Esophagus muscularis mucosa (tissue), 4 donors: ENCODE measurements around the gene BAZ2B. TPM values are rescaled to one million over a fixed set of nuclear protein-coding genes. Genes with fewer than 3 reads are reported as not detected.

Source experiments
- DNase-seq: peaks from one replicate; pipeline ENCODE4 v3.0.0-alpha.2; 2017; ENCODE audit errors: extremely low spot score
- H3K27ac ChIP-seq, 4 donors: fragments of 200-600 bp; sonication (generic); replicated peaks in 1 of 4; 1 replicate in 3 of 4; 2 replicates in 1 of 4; pipeline ENCODE4 v1.5.1; 2016 to 2019; ENCODE audit warnings: mild to moderate bottlenecking in 1 of 4
- H3K27me3 ChIP-seq, 4 donors: fragments of 200-600 bp; sonication (generic); one replicate each; pipeline versions ENCODE4 v1.5.1 to v1.6.0; 2016 to 2019
- H3K36me3 ChIP-seq, 4 donors: fragments of 200-600 bp; sonication (generic); one replicate each; pipeline ENCODE4 v1.5.1; 2016 to 2019
- H3K4me1 ChIP-seq, 4 donors: fragments of 200-600 bp; sonication (generic); one replicate each; pipeline ENCODE4 v1.5.1; 2016 to 2019
- H3K4me3 ChIP-seq, 4 donors: fragments of 200-600 bp; sonication (generic); 1 replicate in 2 of 4; 2 replicates in 2 of 4; pipeline ENCODE4 v1.5.1; 2016 to 2019; ENCODE audit warnings: mild to moderate bottlenecking in 4 of 4, moderate library complexity in 1 of 4
- H3K9me3 ChIP-seq, 4 donors: fragments of 200-600 bp; sonication (generic); 1 replicate in 3 of 4; 2 replicates in 1 of 4; pipeline ENCODE4 v1.5.1; 2016 to 2019
- CTCF ChIP-seq, 3 experiments: fragments of 200-600 bp in 2 of 3; fragments of 450-650 bp in 1 of 3; sonication (generic) in 2 of 3; IDR thresholded peaks; one replicate each; pipeline ENCODE4 v1.5.1; 2017 to 2019; ENCODE audit warnings: antibody characterized with exemption in 3 of 3, mild to moderate bottlenecking in 2 of 3, moderate library complexity in 1 of 3
- EP300 ChIP-seq: sonication (generic); formaldehyde crosslinking; IDR thresholded peaks from one replicate; pipeline ENCODE4 v1.6.1; 2017; ENCODE audit warnings: antibody characterized with exemption
- POLR2A ChIP-seq: fragments of 450-650 bp; IDR thresholded peaks from one replicate; pipeline ENCODE4 v1.6.1; 2017; ENCODE audit warnings: antibody characterized with exemption, moderate library complexity, mild to moderate bottlenecking, low read depth
- POLR2AphosphoS5 ChIP-seq, 2 donors: sonication (generic); formaldehyde crosslinking; IDR thresholded peaks; one replicate each; pipeline ENCODE4 v1.6.1; 2017; ENCODE audit warnings: antibody characterized with exemption in 2 of 2
- WGBS: methylation state at CpG from one replicate; pipeline ENCODE4 v1.1.5; 2018; 5-methylcytosine and 5-hydroxymethylcytosine counted together
- intact Hi-C: fragments of 100-400 bp; cut with DNase I; formaldehyde crosslinking; loops from one replicate; pipeline ENCODE4 v1.15.1; 2023
- total RNA-seq, 4 donors: library from RNA; depleted of rRNA; stranded (reverse); fragments of >200 nt; gene quantifications; one replicate each; pipeline versions ENCODE4 v1.1.0 to v1.2.1, GENCODE V29; 2016

Gene BAZ2B
- total RNA-seq, 4 donors from 2014 or later = 76.3 to 97.2 (median 91.0) TPM

- H3K9me3 ChIP-seq = peaks cover 0 to 11% (median 7%) of the 10 kb centered on the region in 4 donors
- peaks cover 0 to 12% (median 0%) of the 10 kb centered on the region in 4 donors for H3K4me1 ChIP-seq
- intact Hi-C loops = no loop called here
- DNase-seq = no peak
- peaks cover 5 to 7% (median 6%) of the 10 kb centered on the region in 4 donors for H3K36me3 ChIP-seq
- no peak overlapping the region for H3K4me3 ChIP-seq
- 62% methylated on average over 3 of the region's 3 CpGs for WGBS
- no peak overlapping the region for H3K27ac ChIP-seq
- H3K27me3 ChIP-seq = no peaks in the 10 kb centered on the region
- TF ChIP-seq CTCF (IDR thresholded peaks at IDR 0.05) (no peak), POLR2A (no peak), POLR2AphosphoS5 (IDR thresholded peaks at IDR 0.05) (no peak)
Measured at GRCh38 chr2:159546716-159547430, 69.5 kb downstream of the BAZ2B start.

- no peaks in the 10 kb centered on the region for H3K27me3 ChIP-seq
- no peak overlapping the region for H3K4me3 ChIP-seq
- intact Hi-C loops = no loop called here
- H3K4me1 ChIP-seq = peaks cover 0 to 12% (median 0%) of the 10 kb centered on the region in 4 donors
- DNase-seq = no peak
- TF ChIP-seq CTCF (IDR thresholded peaks at IDR 0.05) = no peak
- no peak for TF ChIP-seq POLR2AphosphoS5 (IDR thresholded peaks at IDR 0.05)
- WGBS = 91% methylated on average over 9 of the region's 9 CpGs
- no peak overlapping the region for H3K27ac ChIP-seq
- H3K9me3 ChIP-seq = peaks cover 0 to 15% (median 10%) of the 10 kb centered on the region in 4 donors
- peaks cover 5 to 14% (median 8%) of the 10 kb centered on the region in 4 donors for H3K36me3 ChIP-seq
Measured at GRCh38 chr2:159546039-159546438, 70.3 kb downstream of the BAZ2B start.

DNA sequence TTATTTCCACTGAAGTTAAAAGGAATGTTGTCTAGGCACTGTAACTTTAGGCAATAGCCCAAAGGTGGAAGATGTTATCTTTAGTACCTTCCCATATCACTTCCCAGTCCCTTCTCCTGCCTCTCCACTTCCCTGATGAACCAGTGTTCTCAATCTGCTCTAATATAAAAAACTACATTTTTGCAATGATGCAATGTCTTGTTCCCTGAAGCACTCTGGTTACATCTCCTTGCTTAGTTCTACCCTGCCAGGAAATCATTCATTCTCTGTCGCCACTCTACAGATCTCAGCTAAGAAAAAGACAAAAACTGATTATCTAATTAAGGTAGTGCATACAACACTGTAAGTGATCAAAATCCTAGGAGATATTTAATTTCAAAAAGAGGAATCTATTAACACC is 71.3 kb downstream of the BAZ2B start:
- H3K9me3 ChIP-seq = peaks cover 0 to 15% (median 10%) of the 10 kb centered on the region in 4 donors
- H3K4me1 ChIP-seq = peaks cover 0 to 12% (median 0%) of the 10 kb centered on the region in 4 donors
- WGBS = 93% methylated on average over 1 of the region's 1 CpG
- no peak overlapping the region for H3K4me3 ChIP-seq
- no peak for DNase-seq
- peaks cover 5 to 17% (median 8%) of the 10 kb centered on the region in 4 donors for H3K36me3 ChIP-seq
- no peak overlapping the region for H3K27ac ChIP-seq
- no peaks in the 10 kb centered on the region for H3K27me3 ChIP-seq
- no peak for TF ChIP-seq EP300
- no peak for TF ChIP-seq POLR2AphosphoS5 (IDR thresholded peaks at IDR 0.05)
- TF ChIP-seq CTCF (IDR thresholded peaks at IDR 0.05) = no peak
- no peak for TF ChIP-seq POLR2A
- intact Hi-C loops = no loop called here

- DNase-seq = no peak
- Histone ChIP-seq H3K27me3 (no peaks in the 10 kb centered on the region), H3K4me1 (peaks cover 0 to 6% (median 0%) of the 10 kb centered on the region in 4 donors), H3K4me3 (no peak overlapping the region), H3K9me3 (peaks cover 0 to 15% (median 10%) of the 10 kb centered on the region in 4 donors), H3K27ac (no peak overlapping the region), H3K36me3 (peaks cover 5 to 18% (median 8%) of the 10 kb centered on the region in 4 donors)
- intact Hi-C loops = no loop called here
- TF ChIP-seq EP300 (no peak), POLR2A (no peak), CTCF (IDR thresholded peaks at IDR 0.05) (no peak), POLR2AphosphoS5 (IDR thresholded peaks at IDR 0.05) (no peak)
Measured at GRCh38 chr2:159542101-159542500, 74.2 kb downstream of the BAZ2B start.
